Stimulated activated CD4-positive, alpha-beta T cell treated with anti-CD3 and anti-CD28 coated beads, TNF-alpha, amount 100 ng/mL, for 48 hours (primary cell): ENCODE results near the gene REX1BD.
A peak's percentile ranks its signal among the peaks of the same experiment; 100 is the strongest.
"Not testable (repeated sequence)": the region's sequence is repeated elsewhere in the genome, so short reads cannot be mapped to it uniquely, and the experiment has no call there.

Experiments
- DNase-seq, 3 donors: peaks; one replicate each; pipeline ENCODE4 v3.0.0-alpha.2; 2020; ENCODE audit warnings: low read depth in 3 of 3

REX1BD gene

DNA sequence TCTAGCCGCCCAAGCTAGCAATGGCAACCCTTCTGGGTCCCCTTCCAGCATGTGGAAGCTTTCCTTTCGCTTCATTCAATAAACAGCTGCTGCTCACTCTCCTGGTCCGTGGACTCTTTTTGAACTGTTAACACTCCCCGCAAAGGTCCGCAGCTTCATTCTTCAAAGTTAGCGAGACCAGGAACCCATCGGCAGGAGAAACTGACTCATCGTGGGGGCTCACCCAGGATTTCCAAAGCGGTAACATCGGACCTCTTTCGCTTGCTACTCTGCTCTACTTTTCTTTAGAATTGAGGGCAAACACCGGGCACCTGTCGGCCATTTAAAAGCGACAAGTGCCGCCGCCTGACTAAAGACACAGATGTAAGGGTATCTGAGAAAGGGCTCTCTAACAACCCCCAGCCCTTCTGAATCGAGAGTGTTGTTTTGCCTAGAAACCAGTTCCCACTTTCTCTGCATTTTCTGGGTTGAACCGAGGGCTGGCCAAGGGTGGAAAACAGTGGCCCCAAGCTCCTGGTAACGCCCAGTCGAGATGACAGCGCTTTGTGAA, 11.2 kb upstream of the REX1BD start:
- DNase-seq = no peak

DNA sequence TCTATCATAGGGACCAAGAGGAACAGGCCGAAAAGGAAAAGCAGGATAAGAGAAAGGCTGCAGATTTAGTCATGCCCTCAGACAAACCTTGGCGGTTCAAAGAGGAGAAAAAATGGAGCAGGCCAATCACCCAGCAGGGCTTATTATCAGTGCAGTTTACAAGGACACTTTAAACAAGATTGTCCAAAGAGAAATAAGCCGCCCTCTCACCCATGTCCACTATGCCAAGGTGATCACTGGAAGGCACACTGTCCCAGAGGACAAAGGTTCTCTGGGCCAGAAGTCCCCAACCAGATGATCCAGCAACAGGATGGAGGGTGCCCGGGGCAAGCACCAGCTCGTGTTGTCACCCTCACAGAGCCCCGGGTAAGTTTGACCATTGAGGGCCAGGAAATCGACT, 8.3 kb upstream of the REX1BD start:
- DNase-seq = no peak

DNA sequence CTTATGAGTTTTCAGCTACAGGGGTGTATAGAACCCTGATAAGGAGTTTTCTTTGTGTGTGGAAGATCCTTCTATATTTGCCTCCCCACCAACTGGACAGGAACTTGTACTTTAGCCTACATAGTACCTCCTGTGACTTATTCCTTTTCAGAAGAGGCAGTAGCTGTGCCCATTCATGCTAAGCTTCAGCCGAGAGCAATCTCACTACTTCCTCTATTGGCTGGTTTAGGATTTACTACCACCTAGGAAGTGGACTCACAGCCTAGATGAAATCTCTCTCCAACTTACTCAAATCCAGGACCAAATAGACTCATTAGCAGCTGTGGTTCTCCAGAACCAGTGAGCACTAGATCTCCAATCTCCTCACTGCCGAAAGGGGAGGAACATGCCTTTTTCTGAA, 2.3 kb upstream of the REX1BD start:
- DNase-seq = no peak

DNA sequence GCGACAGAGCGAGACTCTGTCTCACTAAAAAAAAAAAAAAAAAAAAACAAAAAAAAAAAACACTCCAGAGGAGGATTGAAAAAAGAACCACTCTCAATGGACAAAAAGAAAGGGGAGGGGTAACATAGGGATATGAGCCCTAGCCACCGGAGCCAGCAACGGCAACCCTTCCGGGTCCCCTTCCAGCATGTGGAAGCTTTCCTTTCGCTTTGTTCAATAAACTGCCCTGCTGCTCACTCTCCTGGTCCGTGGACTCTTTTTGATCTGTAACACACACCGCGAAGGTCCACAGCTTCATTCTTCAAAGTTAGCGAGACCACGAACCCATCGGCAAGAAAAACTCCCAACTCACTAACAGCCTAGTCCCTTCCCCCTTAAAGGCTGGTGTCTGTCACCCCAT, 1.0 kb upstream of the REX1BD start:
- no peak for DNase-seq

DNA sequence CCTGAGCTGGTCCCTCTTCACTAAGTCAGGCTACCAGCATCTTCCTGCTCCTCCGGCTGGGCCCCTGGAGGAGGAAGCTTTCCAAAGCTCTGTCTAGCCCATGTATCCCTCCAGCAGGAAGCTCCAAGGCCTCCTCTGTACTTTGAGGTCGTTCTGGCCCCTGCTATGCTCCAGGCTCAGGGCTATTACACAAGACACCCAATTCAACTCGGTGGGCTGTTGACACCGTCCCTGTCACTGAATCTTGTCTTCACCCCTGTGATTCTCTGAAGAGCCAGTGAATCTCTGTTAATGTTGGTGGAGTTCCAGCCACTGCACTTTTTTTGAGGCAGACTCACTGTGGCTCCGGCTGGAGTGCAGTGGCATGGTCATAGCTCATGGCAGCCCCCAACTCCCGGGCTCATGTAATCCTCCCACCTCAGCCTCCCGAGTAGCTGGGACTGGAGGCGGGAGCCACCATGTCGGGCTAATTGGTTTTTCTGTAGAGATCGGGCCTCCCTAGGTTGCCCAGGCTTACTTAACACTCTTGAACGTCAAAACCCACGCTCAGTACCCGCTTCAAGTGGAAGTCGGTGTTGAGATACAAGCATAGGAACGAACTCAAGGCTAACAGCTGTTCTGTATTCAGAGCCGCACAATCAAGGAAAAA, 512 bp upstream of the REX1BD start:
- DNase-seq = no peak

DNA sequence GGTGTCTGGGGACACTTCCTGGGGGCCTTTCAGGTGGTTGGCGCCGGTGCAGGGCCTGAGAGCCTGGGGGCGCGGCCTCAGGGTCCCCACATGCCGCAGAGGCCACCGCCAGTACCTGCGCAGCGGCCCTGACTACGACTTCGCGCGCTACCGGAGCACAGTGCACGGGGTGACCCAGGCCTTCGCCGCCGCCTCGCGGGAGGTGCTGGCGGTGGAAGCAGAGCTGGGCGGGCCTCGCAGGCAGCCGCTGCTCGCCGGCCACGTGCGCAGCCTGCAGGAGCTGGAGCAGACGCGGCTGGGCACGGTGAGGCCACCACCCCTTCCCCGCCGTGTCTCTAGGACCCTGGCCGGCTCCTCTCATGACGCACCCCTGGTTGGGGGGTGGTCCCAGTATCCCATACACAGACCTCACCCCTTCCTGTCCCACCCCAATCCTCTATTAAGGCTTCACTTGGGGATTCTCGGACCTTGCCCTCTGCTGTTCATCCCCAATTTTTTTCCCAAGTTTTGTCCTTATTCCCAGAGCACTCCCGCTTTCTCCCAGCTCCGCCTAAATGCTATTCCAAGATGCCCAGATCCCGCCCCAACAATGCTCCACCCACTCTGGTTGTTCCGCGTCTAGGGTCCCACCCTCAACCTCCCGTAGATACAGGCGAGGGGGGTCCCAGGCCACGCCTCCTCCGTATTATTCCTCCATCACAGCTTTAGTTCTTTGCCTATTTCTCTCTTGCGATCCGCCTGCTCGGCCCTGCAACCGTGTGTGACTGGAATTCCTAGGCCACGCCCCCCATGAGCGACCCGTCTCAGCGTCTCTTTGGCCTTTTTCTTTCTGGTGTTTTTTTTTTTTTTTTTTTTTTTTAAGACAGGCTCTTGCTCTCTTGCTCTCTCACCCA, 1.0 kb downstream of the REX1BD start:
- peak; percentile 51 to 65 (median 57) for DNase-seq

DNA sequence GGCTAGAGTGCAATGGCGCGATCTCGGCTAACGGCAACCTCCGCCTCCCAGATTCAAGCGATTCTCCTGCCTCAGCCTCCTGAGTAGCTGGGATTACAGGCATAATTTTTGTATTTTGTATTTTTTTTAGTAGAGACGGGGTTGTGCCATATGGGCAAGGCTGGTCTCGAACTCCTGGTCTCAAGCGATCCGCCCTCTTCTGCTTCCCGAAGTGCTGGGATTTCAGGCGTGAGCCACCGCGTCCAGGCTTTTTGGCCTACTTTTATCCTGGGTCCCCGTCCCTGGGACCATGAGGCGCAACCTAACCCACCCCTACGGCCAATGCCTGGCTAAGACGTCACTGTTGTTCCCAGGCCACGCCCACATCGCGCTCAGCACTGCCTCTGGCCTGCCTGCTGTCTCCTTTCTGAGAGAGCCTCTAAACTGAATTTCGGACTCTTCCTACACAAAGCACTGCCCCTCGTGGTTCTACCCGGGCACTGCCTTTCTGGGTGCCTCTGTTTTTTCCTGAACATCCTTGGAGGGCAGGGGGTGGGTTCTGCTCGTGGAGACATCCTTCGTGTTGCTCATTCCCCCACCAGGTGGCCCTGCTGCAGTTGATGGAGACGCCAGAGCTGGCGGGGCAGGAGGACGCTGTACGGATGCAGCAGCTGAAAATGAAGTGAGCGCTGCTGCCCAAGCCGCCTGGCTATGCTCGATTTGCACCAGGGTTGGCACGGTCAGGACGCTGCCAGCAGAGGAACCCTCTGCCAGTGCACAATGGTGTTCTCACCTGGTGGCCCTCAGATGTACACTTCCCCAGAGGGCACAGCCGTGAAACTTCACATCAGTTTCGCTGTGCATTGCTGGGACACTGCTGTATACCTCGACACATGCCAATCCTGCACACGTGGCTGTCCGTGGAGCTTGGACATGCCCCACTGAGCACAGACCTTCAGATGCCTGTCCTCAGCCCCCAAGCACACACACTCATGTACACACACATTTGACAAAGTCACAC, 2.0 kb downstream of the REX1BD start:
- DNase-seq = no peak

DNA sequence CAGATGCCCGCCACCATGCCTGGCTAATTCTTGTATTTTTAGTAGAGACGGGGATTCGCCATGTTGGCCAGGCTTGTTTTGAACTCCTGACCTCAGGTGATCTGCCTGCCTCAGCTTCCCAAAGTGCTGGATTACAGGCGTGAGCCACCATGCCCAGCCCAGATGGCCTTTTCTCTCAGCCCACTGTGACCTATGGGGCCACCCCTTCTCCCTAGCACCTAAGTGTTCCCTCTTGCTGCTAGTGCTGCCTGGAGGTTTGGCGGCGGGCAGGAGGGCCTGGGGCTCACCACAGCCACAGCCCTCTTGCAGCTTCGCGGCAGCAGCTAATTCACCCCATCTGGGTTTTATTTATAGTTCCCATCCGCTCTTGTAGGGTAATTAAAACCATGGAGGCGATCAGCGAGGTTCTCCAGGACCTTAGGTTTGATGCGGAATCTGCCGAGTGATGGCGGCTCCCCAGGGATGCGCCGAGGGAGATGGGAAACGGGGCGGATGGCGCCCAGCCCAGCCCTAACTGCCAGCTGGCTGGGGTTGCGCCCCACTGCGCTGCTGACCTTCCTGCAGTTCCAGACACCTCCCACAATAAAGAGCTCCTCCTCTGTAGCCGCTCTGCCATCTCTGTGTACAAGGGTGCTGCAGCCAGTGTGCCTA, 3.3 kb downstream of the REX1BD start:
- no peak for DNase-seq

DNA sequence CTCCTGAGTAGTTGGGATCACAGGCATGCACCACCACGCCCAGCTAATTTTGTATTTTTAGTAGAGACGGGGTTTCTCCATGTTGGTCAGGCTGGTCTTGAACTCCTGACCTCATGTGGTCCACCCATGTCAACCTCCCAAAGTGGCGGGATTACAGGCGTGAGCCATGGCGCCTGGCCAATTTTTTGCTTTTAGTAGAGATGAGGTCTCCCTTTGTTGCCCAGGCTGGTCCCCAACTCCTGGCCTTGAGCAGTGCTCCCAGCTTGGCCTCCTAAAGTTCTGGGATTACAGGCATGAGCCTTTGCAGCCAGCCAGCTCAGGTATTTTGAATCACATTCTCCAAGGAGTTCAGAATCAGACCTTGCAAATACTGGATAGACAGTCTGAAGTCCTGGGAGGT, 4.1 kb downstream of the REX1BD start:
- not testable (repeated sequence) for DNase-seq

DNA sequence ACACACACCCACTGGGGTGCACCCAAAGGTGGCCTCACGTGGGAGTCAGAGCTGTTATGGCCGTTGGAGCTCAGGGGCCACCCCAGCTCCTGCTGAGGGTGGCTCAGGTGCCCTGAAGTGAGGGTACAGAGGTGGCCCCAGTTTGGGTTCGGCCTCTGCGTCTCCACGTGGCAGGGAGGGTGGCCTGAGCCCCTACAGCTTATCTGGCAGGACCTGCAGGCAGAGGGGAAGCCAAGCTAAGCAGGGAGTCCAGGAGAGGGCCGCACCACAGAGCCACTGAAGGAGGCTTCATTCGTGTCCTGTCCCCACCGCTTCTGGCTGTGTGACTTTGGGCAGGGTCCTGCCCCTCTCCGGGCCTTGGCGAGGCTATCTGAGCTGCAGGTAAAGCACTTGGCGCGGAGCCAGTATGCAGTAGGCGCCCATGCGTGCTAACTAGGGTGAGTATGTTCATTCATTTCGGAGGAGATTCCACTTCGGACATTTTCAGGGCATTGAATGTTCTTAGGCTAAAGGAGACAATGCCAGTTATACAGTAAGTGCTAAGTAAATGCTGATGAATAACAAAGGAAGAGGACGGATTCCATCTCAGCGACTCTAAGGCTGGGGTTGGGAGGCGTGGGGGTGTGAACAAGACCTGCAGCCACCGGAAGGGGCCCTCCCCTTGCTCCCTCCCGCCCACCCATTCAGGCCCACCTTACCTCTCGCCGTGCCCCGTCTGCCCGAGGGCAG, 4.9 kb downstream of the REX1BD start:
- no peak for DNase-seq

DNA sequence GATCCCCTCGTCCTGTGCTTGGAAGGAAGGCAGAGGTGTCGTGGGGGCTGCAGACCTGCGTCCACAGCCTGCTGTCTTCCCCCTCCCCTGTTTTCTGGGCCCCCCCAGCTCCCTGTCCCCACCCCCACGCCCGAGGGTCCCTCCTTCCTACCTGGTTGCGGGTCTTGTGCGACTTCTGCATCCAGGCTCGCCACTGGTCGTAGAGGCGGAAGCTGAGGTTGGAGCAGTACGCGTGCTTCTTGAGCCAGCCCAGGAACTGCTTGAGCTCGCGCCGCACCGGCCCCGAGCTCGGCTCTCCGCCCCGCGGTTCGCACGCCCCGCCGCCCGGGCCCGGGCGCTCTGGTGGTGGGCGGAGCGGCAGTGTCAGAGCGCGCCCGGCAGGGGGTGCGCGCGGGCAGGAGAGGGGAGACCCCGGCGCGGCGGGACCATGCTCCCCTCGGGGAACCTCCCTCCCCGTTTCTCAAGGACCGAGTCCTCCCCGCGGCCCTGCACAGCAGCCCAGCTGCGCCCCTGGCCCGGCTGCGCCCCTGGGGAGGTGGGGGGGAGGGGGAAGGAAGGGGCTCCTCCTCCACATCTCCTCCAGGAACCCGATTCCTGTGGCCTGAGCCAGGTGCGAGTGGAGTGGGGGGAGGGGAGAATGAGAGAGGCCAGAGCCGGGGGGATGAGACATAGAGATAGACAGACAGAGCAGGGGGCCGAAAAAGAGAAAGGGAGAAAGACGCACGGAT, 5.7 kb downstream of the REX1BD start:
- peak; percentile 41 to 71 (median 52) for DNase-seq

DNA sequence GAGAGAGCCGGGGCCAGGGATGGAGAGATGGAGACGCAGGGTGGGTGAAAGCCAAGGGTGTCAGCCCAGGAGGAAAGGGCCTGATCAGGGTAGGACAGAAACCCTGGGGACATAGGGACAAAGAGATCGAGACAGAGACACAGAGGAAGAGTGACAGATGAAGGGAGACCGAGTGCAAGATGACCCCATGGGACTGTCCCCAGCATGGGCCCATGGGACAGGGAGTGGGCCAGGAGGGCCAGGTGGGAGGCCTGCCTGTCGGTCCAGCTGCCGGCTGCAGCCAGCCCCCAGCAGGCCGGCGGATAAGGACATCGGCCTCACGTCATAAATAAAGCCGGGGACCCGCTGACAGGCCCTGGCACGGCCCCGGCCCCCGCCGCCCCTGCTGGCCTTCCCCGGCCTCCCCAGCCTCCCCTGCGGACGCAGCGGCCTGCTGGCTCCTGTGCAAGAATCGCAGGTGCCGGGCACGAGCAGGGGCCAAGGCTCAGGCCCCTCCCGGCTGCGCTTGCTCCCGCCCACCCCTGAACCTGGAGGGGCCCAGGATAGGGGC, 6.3 kb downstream of the REX1BD start:
- DNase-seq = no peak

DNA sequence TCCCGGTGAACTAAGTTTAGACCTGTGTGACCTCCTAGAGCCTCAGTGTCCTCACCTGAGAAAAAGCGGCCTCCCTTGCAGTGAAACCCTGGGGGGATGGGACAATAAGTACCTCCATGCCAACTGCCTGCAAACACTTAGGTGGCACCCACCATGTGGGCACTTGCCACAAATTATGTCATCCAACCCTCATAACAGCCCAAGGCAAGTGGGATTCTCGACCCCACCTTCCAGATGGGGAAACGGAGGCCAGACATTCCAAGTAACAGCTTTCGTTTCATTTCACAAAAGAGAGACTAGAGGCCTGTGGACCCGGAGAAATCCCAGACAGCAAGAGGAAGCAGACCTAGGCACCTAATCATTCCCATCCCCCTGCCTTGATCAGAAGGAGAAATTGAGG, 6.9 kb downstream of the REX1BD start:
- DNase-seq = no peak

DNA sequence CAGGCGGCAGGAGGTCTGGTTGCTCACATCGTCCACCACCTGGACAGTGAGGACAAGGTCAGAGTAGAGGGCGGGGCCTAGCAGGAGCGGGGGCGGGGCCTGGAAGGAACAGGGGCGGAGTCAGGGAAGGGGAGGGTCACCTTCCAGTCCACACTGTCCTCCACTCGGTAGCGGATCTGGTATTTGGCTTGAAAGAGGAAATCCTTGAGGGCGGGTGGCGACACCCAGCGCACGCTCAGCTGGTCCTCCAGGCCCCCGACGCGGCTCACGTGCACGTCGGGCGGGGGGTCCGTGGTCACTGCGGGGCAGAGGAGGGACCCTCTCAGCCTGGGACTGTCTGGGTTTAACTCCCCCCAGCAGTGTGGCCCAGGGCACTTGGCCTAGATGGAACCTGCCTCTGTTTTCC, 8.2 kb downstream of the REX1BD start:
- no peak for DNase-seq

DNA sequence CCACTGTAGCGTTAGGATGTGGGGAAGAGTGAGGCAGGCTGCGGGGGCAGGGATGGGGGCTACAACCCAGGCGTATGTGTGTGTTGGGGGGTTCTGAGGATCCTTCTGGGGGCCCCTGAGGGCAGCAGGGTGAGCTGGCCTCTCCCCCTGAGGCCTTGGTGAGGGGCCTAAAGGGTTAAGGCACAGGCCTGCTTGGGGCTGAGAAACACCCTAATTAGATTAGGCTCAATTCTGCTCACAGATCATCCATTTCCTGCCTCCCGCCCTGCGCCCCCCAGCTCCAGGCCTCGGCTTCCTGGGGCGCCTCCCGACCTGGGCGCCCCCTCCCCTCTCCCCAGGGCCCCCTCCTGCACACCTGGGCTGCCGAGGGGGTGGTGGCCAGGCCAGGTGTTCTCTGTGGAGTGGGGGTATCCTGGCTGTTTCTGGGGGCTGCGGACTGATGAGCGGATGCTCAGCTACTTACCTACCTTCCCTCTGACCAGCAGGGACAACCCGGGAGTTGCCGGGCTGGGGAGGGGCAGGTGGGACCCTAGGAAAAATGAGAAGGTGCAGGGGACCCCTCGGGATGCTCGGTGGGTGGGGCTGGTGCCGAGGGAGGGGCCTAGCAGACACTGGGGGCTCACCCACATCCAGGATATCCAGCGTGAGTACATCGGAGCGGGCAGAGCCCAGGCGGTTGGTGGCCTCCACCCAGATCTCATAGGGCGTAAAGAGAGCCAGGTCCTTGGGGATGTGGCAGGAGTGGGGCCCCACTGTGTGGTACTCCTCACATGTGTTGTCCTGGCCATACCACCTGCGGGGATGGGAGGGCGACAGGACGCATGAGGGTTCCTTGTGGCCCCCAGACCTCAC, 9.4 kb downstream of the REX1BD start:
- no peak for DNase-seq

DNA sequence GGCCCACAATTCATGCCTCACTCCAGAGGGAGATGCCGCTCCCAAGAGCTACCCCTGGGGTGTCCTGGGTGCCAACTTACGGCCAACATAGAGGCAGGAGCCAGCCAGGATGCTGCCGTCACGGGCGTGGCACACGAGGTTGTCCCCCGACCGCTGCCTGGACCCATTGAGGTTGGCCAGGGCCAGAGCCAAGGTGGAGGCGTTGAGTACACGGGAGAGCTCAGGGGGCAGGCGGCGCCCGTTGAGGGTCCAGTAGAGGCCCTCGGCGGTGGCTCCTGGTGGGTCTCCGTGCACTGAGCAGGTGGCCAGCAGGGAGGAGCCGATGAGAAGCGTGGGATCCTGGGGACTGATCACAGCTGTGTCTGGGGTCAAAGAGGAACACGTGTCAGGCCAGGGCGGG, 10.9 kb downstream of the REX1BD start:
- DNase-seq = no peak

DNA sequence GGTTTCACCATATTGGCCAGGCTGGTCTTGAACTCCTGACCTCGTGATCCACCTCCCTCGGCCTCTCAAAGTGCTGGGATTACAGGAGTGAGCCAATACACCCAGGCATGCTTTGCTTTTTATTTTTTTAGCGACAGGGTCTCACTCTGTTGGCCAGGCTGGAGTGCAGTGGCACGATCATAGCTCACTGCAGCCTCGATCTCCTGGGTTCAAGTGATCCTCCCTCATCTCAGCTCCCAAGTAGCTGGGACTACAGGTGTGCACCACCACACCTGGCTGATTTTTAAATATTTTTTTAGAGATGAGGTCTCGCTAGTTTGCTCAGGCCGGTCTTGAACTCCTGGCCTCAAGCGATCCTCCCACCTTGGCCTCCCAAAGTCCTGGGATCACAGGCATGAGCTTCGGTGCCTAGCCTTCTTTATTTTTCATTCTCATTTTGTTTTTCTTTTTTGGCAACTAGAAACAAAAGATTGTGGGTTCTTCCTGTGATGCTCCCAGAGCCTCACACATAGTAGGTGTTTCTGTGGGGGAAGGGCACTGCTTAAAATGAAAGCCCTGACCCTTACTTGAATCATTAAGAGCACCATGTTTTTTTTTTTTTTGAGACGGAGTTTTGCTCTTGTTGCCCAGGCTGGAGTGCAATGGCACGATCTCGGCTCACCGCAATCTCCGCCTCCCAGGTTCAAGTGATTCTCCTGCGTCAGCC, 12.2 kb downstream of the REX1BD start:
- DNase-seq = not testable (repeated sequence)

DNA sequence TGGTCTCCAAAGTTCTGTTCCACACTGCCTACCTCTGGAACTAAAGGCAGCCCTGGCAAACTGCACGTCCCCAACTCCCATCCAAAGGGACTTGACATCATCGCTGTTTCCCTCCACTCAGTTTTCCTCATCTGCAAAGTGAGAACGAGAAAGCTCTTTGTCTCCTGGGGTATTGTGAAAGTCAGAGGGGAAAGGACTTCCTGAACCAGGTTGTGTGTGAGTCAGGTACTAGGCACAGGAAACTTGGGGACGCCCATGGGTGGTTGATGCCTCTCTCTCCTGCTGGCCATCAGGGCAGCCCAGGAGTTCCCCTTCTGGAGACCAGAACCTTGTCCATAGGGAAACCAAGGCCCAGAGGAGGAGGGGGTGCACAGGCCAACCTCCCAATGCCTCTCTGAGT, 13.3 kb downstream of the REX1BD start:
- DNase-seq = no peak
